Osteoblast (primary cell): ENCODE measurements around the gene TMC3. TPM values are rescaled to one million over a fixed set of nuclear protein-coding genes. Genes with fewer than 3 reads are reported as not detected.

ENCODE experiments used
- DNase-seq: peaks from one replicate; pipeline ENCODE4 v3.0.0; 2011; ENCODE audit warnings: low spot score, mixed read lengths; ENCODE audit not compliant: insufficient read length; ENCODE audit errors: missing footprints
- H2AFZ ChIP-seq: 2 replicates; pipeline ENCODE4 v1.6.0; 2011; ENCODE audit warnings: mild to moderate bottlenecking, low read length
- H3K27ac ChIP-seq: 2 replicates; pipeline ENCODE4 v1.5.1; 2011; ENCODE audit warnings: mild to moderate bottlenecking, low read depth, low read length, moderate library complexity
- H3K27me3 ChIP-seq: 2 replicates; pipeline ENCODE4 v1.6.0; 2012; ENCODE audit warnings: mild to moderate bottlenecking, control low read depth, inconsistent platforms, low read length, moderate library complexity; ENCODE audit not compliant: insufficient read depth
- H3K36me3 ChIP-seq: 2 replicates; pipeline ENCODE4 v1.5.1; 2011; ENCODE audit warnings: mild to moderate bottlenecking, low read length, control low read depth, moderate library complexity; ENCODE audit not compliant: insufficient read depth
- H3K4me1 ChIP-seq: 2 replicates; pipeline ENCODE4 v1.5.1; 2011; ENCODE audit warnings: mild to moderate bottlenecking, low read length, control low read depth, moderate library complexity; ENCODE audit not compliant: insufficient read depth
- H3K4me2 ChIP-seq: 2 replicates; pipeline ENCODE4 v1.6.0; 2011; ENCODE audit warnings: mild to moderate bottlenecking, low read length; ENCODE audit not compliant: insufficient read depth
- H3K4me3 ChIP-seq: fragments of 200-600 bp; sonication (generic); 3 replicates; pipeline ENCODE4 v1.5.1; 2012; ENCODE audit warnings: mild to moderate bottlenecking, low read length, inconsistent platforms; ENCODE audit not compliant: insufficient read depth
- H3K79me2 ChIP-seq: 2 replicates; pipeline ENCODE4 v1.6.0; 2012; ENCODE audit warnings: mild to moderate bottlenecking, low read length, control low read depth, inconsistent platforms; ENCODE audit not compliant: insufficient read depth
- H3K9me3 ChIP-seq: 2 replicates; pipeline ENCODE4 v1.5.1; 2011; ENCODE audit warnings: low read depth, low read length, control low read depth
- H4K20me1 ChIP-seq: 2 replicates; pipeline ENCODE4 v1.6.0; 2012; ENCODE audit warnings: mild to moderate bottlenecking, low read length, control low read depth; ENCODE audit not compliant: insufficient read depth
- total RNA-seq: library from RNA; depleted of rRNA; stranded (reverse); fragments of >200 nt; gene quantifications from 2 replicates; pipeline ENCODE4 v1.2.3, GENCODE V29; 2012
- TF ChIP-seq, protein P1 (sequence below): IDR thresholded peaks from 2 replicates; pipeline ENCODE4 v1.5.1; 2011; ENCODE audit warnings: mild to moderate bottlenecking, low read depth, low read length, moderate library complexity; ENCODE audit errors: extremely low read depth

TMC3 gene
- total RNA-seq, 1 donor: not detected

DNA sequence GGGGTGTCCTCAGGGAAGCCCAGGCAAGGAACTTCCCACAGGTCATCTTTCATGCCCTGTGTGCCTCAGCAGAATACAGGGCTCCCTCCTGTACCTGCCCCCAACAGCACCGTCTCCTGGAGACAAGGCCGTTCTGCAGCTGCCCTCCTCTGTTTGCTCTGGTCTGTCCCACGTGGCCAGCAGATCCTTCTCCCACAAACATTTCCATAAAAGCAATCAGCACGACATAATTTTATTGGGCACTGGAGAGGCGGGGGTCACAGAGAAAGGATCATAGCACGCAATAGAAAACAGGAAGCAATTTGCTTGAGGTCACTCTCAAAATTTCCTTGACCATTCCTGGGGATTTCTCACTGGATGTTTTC lies 79.5 kb downstream of the TMC3 start:
- H3K36me3 ChIP-seq: no peaks in the 10 kb centered on the region
- no peak overlapping the region for H3K27ac ChIP-seq
- TF ChIP-seq, protein P1, sequence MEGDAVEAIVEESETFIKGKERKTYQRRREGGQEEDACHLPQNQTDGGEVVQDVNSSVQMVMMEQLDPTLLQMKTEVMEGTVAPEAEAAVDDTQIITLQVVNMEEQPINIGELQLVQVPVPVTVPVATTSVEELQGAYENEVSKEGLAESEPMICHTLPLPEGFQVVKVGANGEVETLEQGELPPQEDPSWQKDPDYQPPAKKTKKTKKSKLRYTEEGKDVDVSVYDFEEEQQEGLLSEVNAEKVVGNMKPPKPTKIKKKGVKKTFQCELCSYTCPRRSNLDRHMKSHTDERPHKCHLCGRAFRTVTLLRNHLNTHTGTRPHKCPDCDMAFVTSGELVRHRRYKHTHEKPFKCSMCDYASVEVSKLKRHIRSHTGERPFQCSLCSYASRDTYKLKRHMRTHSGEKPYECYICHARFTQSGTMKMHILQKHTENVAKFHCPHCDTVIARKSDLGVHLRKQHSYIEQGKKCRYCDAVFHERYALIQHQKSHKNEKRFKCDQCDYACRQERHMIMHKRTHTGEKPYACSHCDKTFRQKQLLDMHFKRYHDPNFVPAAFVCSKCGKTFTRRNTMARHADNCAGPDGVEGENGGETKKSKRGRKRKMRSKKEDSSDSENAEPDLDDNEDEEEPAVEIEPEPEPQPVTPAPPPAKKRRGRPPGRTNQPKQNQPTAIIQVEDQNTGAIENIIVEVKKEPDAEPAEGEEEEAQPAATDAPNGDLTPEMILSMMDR: no peak
- H2AFZ ChIP-seq: peak overlapping the region; percentile 38
- no peaks in the 10 kb centered on the region for H3K9me3 ChIP-seq
- no peak overlapping the region for H3K4me3 ChIP-seq
- H3K27me3 ChIP-seq: no peaks in the 10 kb centered on the region
- H3K4me1 ChIP-seq: peaks cover 5% of the 10 kb centered on the region
- H4K20me1 ChIP-seq: no peaks in the 10 kb centered on the region
- H3K4me2 ChIP-seq: no peak overlapping the region
- H3K79me2 ChIP-seq: no peaks in the 10 kb centered on the region
- no peak for DNase-seq

DNA sequence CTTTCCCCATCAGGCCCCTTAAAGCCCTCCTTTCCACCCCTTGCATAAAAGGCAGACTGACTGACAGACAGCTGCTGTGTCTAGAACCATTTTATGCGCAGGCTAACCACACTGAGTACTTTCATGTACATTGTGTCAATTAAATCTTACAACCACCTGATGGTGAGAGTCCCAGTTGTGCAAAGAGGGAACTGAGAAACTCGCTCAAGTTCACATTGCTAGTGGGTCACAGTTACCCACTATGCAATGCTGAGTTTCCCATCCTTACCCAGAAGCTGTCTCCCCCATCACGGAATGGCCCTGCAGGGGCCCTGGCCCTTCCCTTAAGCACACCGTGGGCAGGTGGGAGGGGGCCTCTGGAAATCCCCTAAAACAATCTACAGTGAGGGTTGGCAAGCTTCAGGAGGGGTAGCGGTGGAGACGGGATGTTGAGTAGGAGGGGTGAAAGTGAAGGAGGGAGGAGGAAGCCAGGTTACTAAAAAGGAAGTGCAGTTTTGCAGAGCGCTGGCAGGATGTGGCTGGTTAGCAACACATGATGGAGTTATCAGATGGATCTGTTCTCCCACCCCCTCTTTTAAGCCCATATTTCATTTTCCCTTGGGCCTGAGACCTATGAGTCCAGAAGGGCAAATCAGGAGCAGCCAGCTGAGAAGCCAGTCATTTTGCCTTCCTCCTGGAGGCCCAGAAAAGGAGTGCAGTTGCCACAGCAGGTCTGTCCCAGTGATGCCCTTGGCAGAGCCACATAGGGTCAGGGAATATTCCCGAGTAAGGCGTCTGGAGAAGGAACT lies 80.1 kb downstream of the TMC3 start:
- TF ChIP-seq, protein P1: no peak
- H3K4me2 ChIP-seq: no peak overlapping the region
- no peaks in the 10 kb centered on the region for H3K36me3 ChIP-seq
- no peaks in the 10 kb centered on the region for H3K9me3 ChIP-seq
- H3K27ac ChIP-seq: no peak overlapping the region
- no peaks in the 10 kb centered on the region for H3K79me2 ChIP-seq
- no peak overlapping the region for H2AFZ ChIP-seq
- peaks cover 5% of the 10 kb centered on the region for H3K4me1 ChIP-seq
- no peak for DNase-seq
- H3K4me3 ChIP-seq: no peak overlapping the region
- no peaks in the 10 kb centered on the region for H3K27me3 ChIP-seq
- no peaks in the 10 kb centered on the region for H4K20me1 ChIP-seq

DNA sequence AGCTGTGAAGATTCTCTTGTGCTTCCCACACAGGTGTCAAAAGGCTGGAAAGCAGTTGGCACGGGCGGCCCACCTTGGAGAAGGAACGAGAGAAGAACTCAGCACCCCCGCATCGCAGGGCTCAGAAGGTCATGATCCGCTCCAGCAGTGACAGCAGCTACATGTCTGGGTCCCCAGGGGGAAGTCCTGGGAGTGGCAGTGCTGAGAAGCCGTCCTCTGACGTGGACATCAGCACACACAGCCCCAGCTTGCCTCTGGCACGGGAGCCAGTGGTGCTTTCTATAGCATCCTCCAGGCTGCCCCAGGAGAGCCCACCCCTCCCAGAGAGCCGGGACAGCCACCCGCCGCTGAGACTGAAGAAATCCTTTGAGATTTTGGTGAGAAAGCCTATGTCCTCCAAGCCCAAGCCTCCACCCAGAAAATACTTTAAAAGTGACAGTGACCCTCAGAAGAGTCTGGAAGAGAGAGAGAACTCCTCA lies 81.5 kb downstream of the TMC3 start:
- TF ChIP-seq, protein P1: no peak
- no peaks in the 10 kb centered on the region for H3K79me2 ChIP-seq
- no peak overlapping the region for H2AFZ ChIP-seq
- peaks cover 4% of the 10 kb centered on the region for H3K4me1 ChIP-seq
- no peak overlapping the region for H3K4me3 ChIP-seq
- H3K27ac ChIP-seq: no peak overlapping the region
- H3K27me3 ChIP-seq: no peaks in the 10 kb centered on the region
- H3K9me3 ChIP-seq: no peaks in the 10 kb centered on the region
- no peak overlapping the region for H3K4me2 ChIP-seq
- no peaks in the 10 kb centered on the region for H4K20me1 ChIP-seq
- no peak for DNase-seq
- no peaks in the 10 kb centered on the region for H3K36me3 ChIP-seq

DNA sequence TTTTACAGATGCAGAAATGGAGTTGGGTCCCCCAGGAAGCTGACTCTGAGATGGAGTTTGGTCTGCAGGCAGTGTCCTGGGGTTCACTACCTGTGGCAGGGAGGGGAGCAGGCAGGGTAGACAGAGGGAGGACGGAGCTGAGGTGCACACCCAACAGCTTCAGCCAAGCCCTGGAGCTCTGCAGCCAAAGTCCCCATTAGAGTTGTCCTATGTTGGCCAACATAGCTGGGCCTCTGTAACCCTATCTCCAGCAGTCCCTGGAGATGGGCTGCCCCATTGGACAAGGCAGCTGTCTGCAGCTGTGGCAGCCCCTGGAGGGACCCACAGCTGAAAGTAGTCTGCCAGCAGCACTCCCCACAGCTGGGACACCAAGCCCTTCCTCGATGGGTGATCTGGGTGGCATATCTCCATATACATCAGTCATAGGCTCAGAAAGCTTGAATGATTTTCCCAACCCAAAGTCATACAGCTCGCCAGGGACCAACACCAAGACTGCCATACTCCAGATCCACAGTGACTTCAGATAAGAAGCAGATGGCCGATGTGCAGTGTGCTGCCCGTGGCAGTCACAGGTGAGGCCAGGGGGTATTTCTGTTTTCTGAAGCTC lies 82.0 kb downstream of the TMC3 start:
- H2AFZ ChIP-seq: no peak overlapping the region
- no peaks in the 10 kb centered on the region for H4K20me1 ChIP-seq
- H3K4me1 ChIP-seq: no peaks in the 10 kb centered on the region
- H3K9me3 ChIP-seq: no peaks in the 10 kb centered on the region
- H3K4me2 ChIP-seq: no peak overlapping the region
- no peak overlapping the region for H3K4me3 ChIP-seq
- H3K27ac ChIP-seq: no peak overlapping the region
- TF ChIP-seq, protein P1: no peak
- H3K27me3 ChIP-seq: no peaks in the 10 kb centered on the region
- no peaks in the 10 kb centered on the region for H3K79me2 ChIP-seq
- DNase-seq: no peak
- H3K36me3 ChIP-seq: no peaks in the 10 kb centered on the region
